Measurements from ENCODE around the gene GABBR2.

DNA sequence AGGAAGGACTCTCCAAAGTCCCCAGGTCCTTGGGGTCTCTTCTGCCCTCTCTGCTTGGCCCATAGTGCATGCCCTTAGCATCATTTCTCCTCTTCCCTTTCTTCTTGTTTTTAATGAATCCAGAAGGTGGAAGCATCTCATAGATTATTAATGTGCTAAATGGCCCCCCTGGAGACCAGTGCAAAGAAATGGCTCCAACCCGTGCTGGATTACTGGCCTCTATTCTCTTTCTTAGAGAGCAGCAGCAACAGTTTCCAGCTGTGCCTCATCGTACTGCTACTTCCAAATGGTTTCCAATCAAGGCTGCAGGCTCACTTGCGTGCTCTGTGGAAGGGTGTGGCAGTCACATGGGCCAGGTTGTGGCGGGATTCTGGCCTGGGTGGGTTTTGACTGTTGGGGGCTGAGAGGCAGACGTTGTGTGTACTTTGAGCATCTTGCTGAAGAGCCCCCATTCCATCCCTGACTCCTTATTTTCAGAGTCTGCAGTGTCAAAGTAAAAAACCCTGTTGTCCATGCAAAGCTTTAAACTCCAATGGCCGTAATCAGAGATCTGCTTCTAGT lies 139.7 kb downstream of the GABBR2 start:
- TF ChIP-seq, protein P1, sequence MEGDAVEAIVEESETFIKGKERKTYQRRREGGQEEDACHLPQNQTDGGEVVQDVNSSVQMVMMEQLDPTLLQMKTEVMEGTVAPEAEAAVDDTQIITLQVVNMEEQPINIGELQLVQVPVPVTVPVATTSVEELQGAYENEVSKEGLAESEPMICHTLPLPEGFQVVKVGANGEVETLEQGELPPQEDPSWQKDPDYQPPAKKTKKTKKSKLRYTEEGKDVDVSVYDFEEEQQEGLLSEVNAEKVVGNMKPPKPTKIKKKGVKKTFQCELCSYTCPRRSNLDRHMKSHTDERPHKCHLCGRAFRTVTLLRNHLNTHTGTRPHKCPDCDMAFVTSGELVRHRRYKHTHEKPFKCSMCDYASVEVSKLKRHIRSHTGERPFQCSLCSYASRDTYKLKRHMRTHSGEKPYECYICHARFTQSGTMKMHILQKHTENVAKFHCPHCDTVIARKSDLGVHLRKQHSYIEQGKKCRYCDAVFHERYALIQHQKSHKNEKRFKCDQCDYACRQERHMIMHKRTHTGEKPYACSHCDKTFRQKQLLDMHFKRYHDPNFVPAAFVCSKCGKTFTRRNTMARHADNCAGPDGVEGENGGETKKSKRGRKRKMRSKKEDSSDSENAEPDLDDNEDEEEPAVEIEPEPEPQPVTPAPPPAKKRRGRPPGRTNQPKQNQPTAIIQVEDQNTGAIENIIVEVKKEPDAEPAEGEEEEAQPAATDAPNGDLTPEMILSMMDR (IDR thresholded peaks at IDR 0.05) = no peak
- TF ChIP-seq EP300 (IDR thresholded peaks at IDR 0.05) (no peak), POLR2AphosphoS5 (IDR thresholded peaks at IDR 0.05) (no peak)

All from suprapubic skin (tissue), 4 donors.